Mesendoderm (in vitro differentiated cells): ENCODE results near the gene PRDM16.

Experiments used
- DNase-seq: peaks from one replicate; pipeline ENCODE4 v3.0.0; 2013
- H2AK5ac ChIP-seq: 2 replicates; pipeline ENCODE4 v1.6.1; 2013; ENCODE audit warnings: low read length, inconsistent platforms
- H2BK120ac ChIP-seq: 2 replicates; pipeline ENCODE4 v1.6.1; 2013; ENCODE audit warnings: low read depth, mild to moderate bottlenecking, low read length, moderate library complexity, mixed read lengths
- H2BK15ac ChIP-seq: replicated peaks from 2 replicates; pipeline ENCODE4 v1.6.1; 2013; ENCODE audit warnings: low read depth, mild to moderate bottlenecking, moderate library complexity
- H2BK5ac ChIP-seq: 2 replicates; pipeline ENCODE4 v1.6.1; 2013; ENCODE audit warnings: low read length, inconsistent platforms
- H3K18ac ChIP-seq: 2 replicates; pipeline ENCODE4 v1.6.1; 2013; ENCODE audit warnings: mild to moderate bottlenecking, low read length, mixed read lengths
- H3K23ac ChIP-seq: one replicate; pipeline ENCODE4 v1.6.1; 2013; ENCODE audit warnings: low read length
- H3K27ac ChIP-seq: 2 replicates; pipeline ENCODE4 v1.5.1; 2013; ENCODE audit warnings: low read depth, mild to moderate bottlenecking, inconsistent platforms, low read length, moderate library complexity
- H3K27me3 ChIP-seq: 2 replicates; pipeline ENCODE4 v1.6.1; 2013; ENCODE audit warnings: low read length, control low read depth, mild to moderate bottlenecking, inconsistent platforms; ENCODE audit not compliant: insufficient read depth, poor library complexity
- H3K36me3 ChIP-seq: 2 replicates; pipeline ENCODE4 v1.6.1; 2013; ENCODE audit warnings: low read length, inconsistent platforms; ENCODE audit not compliant: control insufficient read depth, insufficient read depth
- H3K4ac ChIP-seq: one replicate; pipeline ENCODE4 v1.6.1; 2013; ENCODE audit warnings: low read depth, mild to moderate bottlenecking, low read length, moderate library complexity
- H3K4me1 ChIP-seq: 2 replicates; pipeline ENCODE4 v1.6.1; 2013; ENCODE audit warnings: low read depth, low read length, inconsistent platforms; ENCODE audit not compliant: control insufficient read depth
- H3K4me2 ChIP-seq: 2 replicates; pipeline ENCODE4 v1.6.1; 2013; ENCODE audit warnings: low read length
- H3K4me3 ChIP-seq: 2 replicates; pipeline ENCODE4 v1.5.1; 2013; ENCODE audit warnings: mild to moderate bottlenecking, low read length
- H3K56ac ChIP-seq: one replicate; pipeline ENCODE4 v1.6.1; 2013; ENCODE audit warnings: low read length
- H3K79me1 ChIP-seq: 2 replicates; pipeline ENCODE4 v1.6.1; 2013; ENCODE audit warnings: low read length, inconsistent platforms
- H3K79me2 ChIP-seq: 2 replicates; pipeline ENCODE4 v1.6.1; 2013; ENCODE audit warnings: mild to moderate bottlenecking, low read length; ENCODE audit not compliant: control insufficient read depth, insufficient read depth
- H3K9ac ChIP-seq: 2 replicates; pipeline ENCODE4 v1.6.1; 2013; ENCODE audit warnings: low read length, inconsistent platforms
- H4K5ac ChIP-seq: one replicate; pipeline ENCODE4 v1.6.1; 2013; ENCODE audit warnings: low read length
- H4K8ac ChIP-seq: one replicate; pipeline ENCODE4 v1.6.1; 2013; ENCODE audit warnings: low read depth, mild to moderate bottlenecking, control low read depth, low read length, moderate library complexity
- WGBS: extraction: QIAGEN DNeasy Blood & Tissue Kit; methylation state at CpG from one replicate; pipeline ENCODE4 v1.1.7; 2013; ENCODE audit warnings: low lambda C conversion rate, missing lambda C conversion rate; ENCODE audit not compliant: insufficient coverage; ENCODE audit errors: extremely low coverage; 5-methylcytosine and 5-hydroxymethylcytosine counted together

The PRDM16 gene

DNA sequence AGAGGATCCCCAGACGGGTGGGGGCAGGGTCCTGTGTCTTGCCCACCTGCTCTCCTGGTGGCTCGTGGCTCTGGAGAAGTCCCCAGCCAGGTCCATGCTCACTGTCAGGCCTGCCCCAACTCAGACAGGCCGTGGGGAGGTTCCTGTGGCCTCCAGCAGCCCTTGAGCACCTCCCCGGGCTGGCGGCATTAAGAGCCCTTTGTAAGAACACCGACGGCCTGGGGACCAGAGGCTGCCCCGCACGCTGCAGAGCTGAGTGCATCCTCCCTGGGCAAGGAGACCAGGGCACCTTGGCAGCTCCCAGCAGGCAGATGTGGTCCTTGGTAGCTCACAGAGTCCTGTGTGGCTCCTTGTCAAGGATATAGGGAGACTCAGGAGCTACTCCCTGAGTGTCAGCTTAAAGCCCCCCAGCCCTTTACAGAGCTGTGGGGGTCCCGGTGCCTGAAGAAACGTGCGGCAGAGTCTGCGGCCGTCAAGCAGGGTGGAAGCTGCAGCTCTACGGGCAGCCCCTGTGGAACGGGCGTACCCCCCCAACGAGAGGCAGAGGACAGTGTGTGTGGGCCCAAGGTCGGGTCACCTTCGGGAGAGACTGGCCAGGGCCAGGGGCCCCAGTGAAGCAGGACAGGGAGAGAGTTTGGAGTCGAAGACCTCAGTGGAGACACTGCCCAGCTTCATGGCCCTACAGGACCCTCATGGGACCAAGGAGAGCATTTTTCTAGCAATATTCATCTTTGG is 118.6 kb downstream of the PRDM16 start:
- H3K4me1 ChIP-seq: no peaks in the 10 kb centered on the region
- H3K4me2 ChIP-seq: no peak overlapping the region
- no peak overlapping the region for H2BK5ac ChIP-seq
- no peak overlapping the region for H2BK120ac ChIP-seq
- H3K56ac ChIP-seq: no peak overlapping the region
- H4K8ac ChIP-seq: no peak overlapping the region
- no peaks in the 10 kb centered on the region for H3K36me3 ChIP-seq
- no peak overlapping the region for H4K5ac ChIP-seq
- H3K23ac ChIP-seq: no peak overlapping the region
- H3K4me3 ChIP-seq: no peak overlapping the region
- no peaks in the 10 kb centered on the region for H3K79me1 ChIP-seq
- H2AK5ac ChIP-seq: no peak overlapping the region
- H3K18ac ChIP-seq: no peak overlapping the region
- no CpG with 5 or more reads among the region's 21 CpGs for WGBS
- no peak for DNase-seq
- no peak overlapping the region for H2BK15ac ChIP-seq
- H3K4ac ChIP-seq: no peak overlapping the region
- H3K79me2 ChIP-seq: no peaks in the 10 kb centered on the region
- H3K9ac ChIP-seq: no peak overlapping the region
- no peaks in the 10 kb centered on the region for H3K27me3 ChIP-seq
- no peak overlapping the region for H3K27ac ChIP-seq

DNA sequence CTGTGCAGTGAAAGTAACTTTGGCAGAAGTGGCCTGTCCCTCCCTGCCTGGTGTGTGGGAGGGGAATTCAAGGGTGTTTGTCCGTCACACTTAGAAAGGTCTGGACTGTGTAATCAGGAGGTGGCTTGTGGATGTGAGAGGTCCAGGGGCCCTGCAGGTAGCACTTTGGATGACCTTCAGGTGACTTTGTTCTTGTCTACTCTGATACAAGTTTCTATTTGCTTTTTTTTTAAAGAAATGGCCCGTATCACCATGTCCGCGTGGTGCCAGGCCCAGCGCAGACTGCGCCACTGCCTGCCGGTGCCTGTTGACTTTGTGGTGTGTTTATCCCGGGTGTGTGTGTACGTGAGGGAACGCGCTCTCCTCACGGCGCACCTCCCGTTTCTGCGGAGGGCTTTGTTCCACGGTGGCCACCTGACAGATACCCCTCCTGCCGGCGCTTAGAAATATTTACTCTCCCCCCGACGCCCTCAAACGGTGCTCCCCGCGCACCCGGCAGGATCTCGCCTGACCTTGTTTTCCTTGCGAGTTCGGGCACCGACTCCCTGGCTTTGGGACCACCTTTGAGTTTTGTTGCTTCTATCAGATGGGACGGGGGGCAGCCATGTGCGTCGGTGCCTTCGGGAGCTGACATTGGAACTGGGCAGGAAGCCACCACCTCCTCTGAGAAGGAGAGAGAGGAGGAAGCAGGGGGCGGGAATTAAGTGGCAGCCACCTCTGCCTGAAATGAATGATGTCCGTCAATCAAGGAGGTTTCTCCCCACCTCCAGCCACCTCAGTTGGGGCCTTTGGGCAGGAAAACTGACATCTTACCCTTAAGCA is 119.4 kb downstream of the PRDM16 start:
- no peak overlapping the region for H4K5ac ChIP-seq
- no peak overlapping the region for H3K4me2 ChIP-seq
- H2BK5ac ChIP-seq: no peak overlapping the region
- H2AK5ac ChIP-seq: no peak overlapping the region
- DNase-seq: no peak
- H3K4me1 ChIP-seq: no peaks in the 10 kb centered on the region
- H3K18ac ChIP-seq: no peak overlapping the region
- H3K36me3 ChIP-seq: no peaks in the 10 kb centered on the region
- H3K9ac ChIP-seq: no peak overlapping the region
- H3K27me3 ChIP-seq: no peaks in the 10 kb centered on the region
- H3K23ac ChIP-seq: no peak overlapping the region
- H3K4ac ChIP-seq: no peak overlapping the region
- H4K8ac ChIP-seq: no peak overlapping the region
- no peaks in the 10 kb centered on the region for H3K79me2 ChIP-seq
- H3K56ac ChIP-seq: no peak overlapping the region
- H3K79me1 ChIP-seq: no peaks in the 10 kb centered on the region
- no peak overlapping the region for H3K27ac ChIP-seq
- no peak overlapping the region for H3K4me3 ChIP-seq
- no CpG with 5 or more reads among the region's 34 CpGs for WGBS
- H2BK15ac ChIP-seq: no peak overlapping the region
- no peak overlapping the region for H2BK120ac ChIP-seq

DNA sequence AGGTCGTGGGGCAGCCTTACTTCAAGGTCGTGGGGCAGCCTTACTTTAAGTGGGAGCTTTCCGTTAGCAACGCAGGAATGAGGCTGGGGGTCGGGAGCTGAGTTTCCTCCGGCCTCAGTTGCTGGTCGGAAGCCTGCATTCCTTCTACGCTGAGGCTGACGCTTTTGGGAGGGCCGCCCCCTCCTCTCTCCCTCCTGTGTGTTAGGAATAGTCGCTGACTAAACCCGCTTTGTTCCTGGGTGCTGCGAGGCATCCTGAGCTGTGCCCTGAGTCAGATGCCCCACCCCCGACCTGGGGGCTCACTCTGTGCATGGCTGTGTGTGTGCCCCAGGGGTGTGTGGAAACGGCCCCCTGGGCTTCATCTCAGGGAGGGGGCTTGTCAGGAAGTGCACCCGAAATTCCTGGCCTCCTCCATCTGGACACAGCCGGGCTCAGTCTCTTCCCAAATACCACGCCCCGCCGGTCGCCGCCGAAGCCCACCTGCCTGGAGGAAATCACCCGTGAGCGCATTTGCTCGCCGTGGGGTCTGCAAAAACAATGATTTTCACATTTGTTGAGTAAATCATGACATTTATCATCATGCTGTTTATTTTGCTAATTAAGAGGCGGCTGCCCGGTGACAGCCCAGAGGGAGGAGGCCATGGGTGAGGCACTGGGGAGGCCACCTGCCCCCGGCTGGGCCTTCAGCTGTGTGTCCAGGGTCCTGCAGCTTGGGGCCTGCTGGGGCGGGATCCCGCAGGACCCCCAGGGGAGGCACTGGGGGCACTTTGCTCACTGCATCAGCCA is 121.4 kb downstream of the PRDM16 start:
- H4K8ac ChIP-seq: no peak overlapping the region
- H3K23ac ChIP-seq: no peak overlapping the region
- no peak overlapping the region for H3K4me2 ChIP-seq
- H3K79me2 ChIP-seq: no peaks in the 10 kb centered on the region
- DNase-seq: no peak
- H3K4me1 ChIP-seq: no peaks in the 10 kb centered on the region
- H3K9ac ChIP-seq: no peak overlapping the region
- H4K5ac ChIP-seq: no peak overlapping the region
- H3K4me3 ChIP-seq: no peak overlapping the region
- H3K4ac ChIP-seq: no peak overlapping the region
- H3K56ac ChIP-seq: no peak overlapping the region
- H2BK120ac ChIP-seq: no peak overlapping the region
- no peak overlapping the region for H2BK15ac ChIP-seq
- no peaks in the 10 kb centered on the region for H3K36me3 ChIP-seq
- no peaks in the 10 kb centered on the region for H3K79me1 ChIP-seq
- WGBS: no CpG with 5 or more reads among the region's 32 CpGs
- no peak overlapping the region for H3K27ac ChIP-seq
- H2BK5ac ChIP-seq: no peak overlapping the region
- H2AK5ac ChIP-seq: no peak overlapping the region
- no peaks in the 10 kb centered on the region for H3K27me3 ChIP-seq
- no peak overlapping the region for H3K18ac ChIP-seq

DNA sequence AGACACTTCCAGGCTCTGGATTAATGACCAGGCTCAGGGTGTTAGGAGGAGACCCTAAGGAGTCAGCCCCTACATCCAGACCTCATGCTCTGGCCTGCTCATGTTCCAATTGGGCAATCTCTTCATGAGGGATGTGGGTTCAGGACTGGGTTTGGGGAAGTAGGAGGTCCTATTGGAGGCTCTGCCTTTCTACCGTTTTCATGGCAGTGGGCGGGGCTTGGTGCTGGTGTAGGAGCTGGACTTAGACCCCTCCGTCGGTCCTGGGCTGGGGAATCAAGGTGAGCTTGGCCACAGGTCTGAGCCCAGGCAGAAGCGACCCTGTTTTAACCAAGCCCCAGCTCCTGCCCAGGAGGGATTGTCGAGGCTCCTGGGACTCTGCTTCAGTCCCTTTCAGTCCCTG is 123.4 kb downstream of the PRDM16 start:
- no peak overlapping the region for H2BK5ac ChIP-seq
- WGBS: no CpG with 5 or more reads among the region's 6 CpGs
- H3K79me1 ChIP-seq: no peaks in the 10 kb centered on the region

DNA sequence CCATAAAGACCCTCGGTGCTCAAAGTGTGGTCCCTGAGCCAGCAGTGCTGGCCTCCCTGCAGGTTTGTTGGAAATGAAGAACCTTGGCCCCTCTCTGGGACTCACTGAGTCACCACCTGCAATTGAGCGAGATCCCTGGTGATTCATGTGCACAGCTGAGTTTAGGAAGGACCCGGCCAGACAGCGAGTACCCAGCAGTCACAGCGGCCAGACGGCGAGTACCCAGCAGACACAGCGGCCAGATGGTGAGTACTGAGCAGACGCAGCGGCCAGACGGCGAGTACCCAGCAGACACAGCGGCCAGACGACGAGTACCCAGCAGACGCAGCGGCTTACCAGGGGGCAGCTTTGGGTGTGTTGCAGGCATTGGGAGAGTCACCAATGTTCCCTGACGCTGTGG is 123.8 kb downstream of the PRDM16 start:
- Histone ChIP-seq H3K23ac (no peak overlapping the region), H3K18ac (no peak overlapping the region), H3K27ac (no peak overlapping the region), H3K4me2 (no peak overlapping the region), H2BK120ac (no peak overlapping the region), H3K9ac (no peak overlapping the region), H3K27me3 (no peaks in the 10 kb centered on the region), H2BK5ac (no peak overlapping the region), H4K8ac (no peak overlapping the region), H3K4me3 (no peak overlapping the region), H2BK15ac (no peak overlapping the region), H3K36me3 (no peaks in the 10 kb centered on the region), H3K79me1 (no peaks in the 10 kb centered on the region), H4K5ac (no peak overlapping the region), H3K4ac (no peak overlapping the region), H3K56ac (no peak overlapping the region), H3K79me2 (no peaks in the 10 kb centered on the region), H2AK5ac (no peak overlapping the region), H3K4me1 (no peaks in the 10 kb centered on the region)
- DNase-seq: no peak
- WGBS: no CpG with 5 or more reads among the region's 18 CpGs

More for the DNA sequence above, 123.4 kb downstream of the PRDM16 start:
- Histone ChIP-seq H3K56ac (no peak overlapping the region), H3K27me3 (no peaks in the 10 kb centered on the region), H3K18ac (no peak overlapping the region), H3K79me2 (no peaks in the 10 kb centered on the region), H2BK15ac (no peak overlapping the region), H3K23ac (no peak overlapping the region), H2BK120ac (no peak overlapping the region), H3K9ac (no peak overlapping the region), H3K4me1 (no peaks in the 10 kb centered on the region), H3K27ac (no peak overlapping the region), H3K4me3 (no peak overlapping the region), H4K5ac (no peak overlapping the region), H3K4ac (no peak overlapping the region), H3K4me2 (no peak overlapping the region), H2AK5ac (no peak overlapping the region), H3K36me3 (no peaks in the 10 kb centered on the region), H4K8ac (no peak overlapping the region)
- DNase-seq: no peak
